ENCODE measurements around the gene ZC3H8. TPM values are rescaled to one million over a fixed set of nuclear protein-coding genes. Genes with fewer than 3 reads are reported as not detected.
A peak's percentile ranks its signal among the peaks of the same experiment; 100 is the strongest.

ZC3H8 gene
- total and polyA plus RNA-seq, 4 experiments from 2014 or later: 8.4 to 18.9 (median 17.6) TPM

GRCh38 chr2:112189001-112189556, 65.8 kb downstream of the ZC3H8 start:
- peak overlapping the region; percentile 80 for H3K27ac ChIP-seq (ENCODE audit: low read depth, low read length)
- H3K4me1 ChIP-seq (ENCODE audit: insufficient read depth, low read length): peaks cover 87% of the 10 kb centered on the region
- no peaks in the 10 kb centered on the region for H3K9me3 ChIP-seq (ENCODE audit: control insufficient read depth in 1 of 2, low read length in 2 of 2)
- ChIA-PET POLR2A (ENCODE audit: partially characterized antibody) (interaction anchor here (0.5 to 3.3 kb wide), 11 partner anchors 13 to 134 kb away, joined by 3 to 21 read pairs (median 4); partner anchors contain the start of genes TMEM87B and ZC3H8), CTCF (ENCODE audit: partially characterized antibody) (interaction anchor here (0.5 to 2.4 kb wide), 5 partner anchors 28 to 345 kb away, joined by 3 to 7 read pairs (median 4); partner anchors contain the start of gene ZC3H8)
- Mint-ChIP-seq H3K27me3 (peaks cover 0 to 1% of the 10 kb centered on the region in 2 donors), H3K4me1 (peaks cover 54 to 88% (median 75%) of the 10 kb centered on the region in 4 donors), H3K36me3 (peaks cover 22 to 31% of the 10 kb centered on the region in 2 donors), H3K9me3 (no peaks in the 10 kb centered on the region), H3K27ac (peak overlapping the region; percentile 93 to 100 (median 99)), H3K4me3 (peak overlapping the region; percentile 54 to 86 (median 73))
- H3K36me3 ChIP-seq (ENCODE audit: insufficient read depth, low read length): peaks cover 4% of the 10 kb centered on the region
- intact Hi-C loops (cut with micrococcal nuclease): loop anchor here (2.0 to 10.0 kb wide), 5 partner anchors 43 to 1064 kb away; partner anchors contain the start of genes BCL2L11, RGPD8 and TMEM87B
- peak overlapping the region in 1 of 2 donors; percentile 30 for H3K4me3 ChIP-seq (ENCODE audit: low read length in 2 of 2)
- peak in 1 of 5 donors; percentile 57 for DNase-seq
- H3K27me3 ChIP-seq (ENCODE audit: insufficient read depth, low read length): no peaks in the 10 kb centered on the region

GRCh38 chr2:112187805-112188596, 66.8 kb downstream of the ZC3H8 start:
- Histone ChIP-seq H3K4me3 (ENCODE audit: low read length in 2 of 2) (peak overlapping the region in 1 of 2 donors; percentile 30), H3K27ac (ENCODE audit: low read depth, low read length) (peak overlapping the region; percentile 80), H3K9me3 (ENCODE audit: control insufficient read depth in 1 of 2, low read length in 2 of 2) (no peaks in the 10 kb centered on the region), H3K36me3 (ENCODE audit: insufficient read depth, low read length) (peaks cover 4% of the 10 kb centered on the region), H3K4me1 (ENCODE audit: insufficient read depth, low read length) (peaks cover 91% of the 10 kb centered on the region), H3K27me3 (ENCODE audit: insufficient read depth, low read length) (no peaks in the 10 kb centered on the region)
- Mint-ChIP-seq H3K36me3 (peaks cover 19 to 38% of the 10 kb centered on the region in 2 donors), H3K27me3 (peaks cover 0 to 1% of the 10 kb centered on the region in 2 donors), H3K4me1 (peaks cover 65 to 92% (median 78%) of the 10 kb centered on the region in 4 donors), H3K27ac (peak overlapping the region; percentile 93 to 100 (median 99)), H3K4me3 (peak overlapping the region; percentile 51 to 86 (median 74)), H3K9me3 (no peaks in the 10 kb centered on the region)
- ChIA-PET CTCF (ENCODE audit: partially characterized antibody) (interaction anchor here (0.5 to 2.4 kb wide), 7 partner anchors 12 to 346 kb away, joined by 3 to 7 read pairs (median 3); partner anchors contain the start of gene ZC3H8), POLR2A (ENCODE audit: partially characterized antibody) (interaction anchor here (0.6 to 3.3 kb wide), 10 partner anchors 12 to 133 kb away, joined by 3 to 21 read pairs (median 5); partner anchors contain the start of genes TMEM87B and ZC3H8)
- peak; percentile 84 to 94 (median 87) for DNase-seq
- intact Hi-C loops (cut with micrococcal nuclease): loop anchor here (1.0 to 10.0 kb wide), 8 partner anchors 33 to 1063 kb away; partner anchors contain the start of genes BCL2L11, RGPD8, TMEM87B and ZC3H6

GRCh38 chr2:112187046-112187715, 67.7 kb downstream of the ZC3H8 start:
- H3K4me1 ChIP-seq (ENCODE audit: insufficient read depth, low read length): peaks cover 94% of the 10 kb centered on the region
- Mint-ChIP-seq H3K9me3 (no peaks in the 10 kb centered on the region), H3K4me1 (peaks cover 68 to 92% (median 80%) of the 10 kb centered on the region in 4 donors), H3K36me3 (peaks cover 12 to 40% of the 10 kb centered on the region in 2 donors), H3K27me3 (peaks cover 0 to 1% of the 10 kb centered on the region in 2 donors), H3K27ac (peak overlapping the region; percentile 93 to 100 (median 99)), H3K4me3 (peak overlapping the region; percentile 51 to 86 (median 74))
- H3K9me3 ChIP-seq (ENCODE audit: control insufficient read depth in 1 of 2, low read length in 2 of 2): no peaks in the 10 kb centered on the region
- H3K36me3 ChIP-seq (ENCODE audit: insufficient read depth, low read length): peaks cover 4% of the 10 kb centered on the region
- H3K4me3 ChIP-seq (ENCODE audit: low read length in 2 of 2): peak overlapping the region in 1 of 2 donors; percentile 30
- no peak for DNase-seq
- peak overlapping the region; percentile 80 for H3K27ac ChIP-seq (ENCODE audit: low read depth, low read length)
- no peaks in the 10 kb centered on the region for H3K27me3 ChIP-seq (ENCODE audit: insufficient read depth, low read length)
- CTCF ChIA-PET (ENCODE audit: partially characterized antibody): interaction anchor here (0.8 to 2.4 kb wide), 3 partner anchors 65 to 88 kb away, joined by 3 to 7 read pairs (median 7); no protein-coding TSS in a partner anchor
- intact Hi-C loops (cut with micrococcal nuclease): loop anchor here (5.0 to 10.0 kb wide), 4 partner anchors 45 to 1062 kb away; partner anchors contain the start of genes BCL2L11 and RGPD8
- POLR2A ChIA-PET (ENCODE audit: partially characterized antibody): interaction anchor here (1.8 to 3.3 kb wide), 4 partner anchors 32 to 67 kb away, joined by 3 to 21 read pairs (median 8); partner anchors contain the start of gene ZC3H8

- H3K4me1 Mint-ChIP-seq: peaks cover 60 to 90% (median 76%) of the 10 kb centered on the region in 4 donors
- Histone ChIP-seq H3K27me3 (ENCODE audit: insufficient read depth, low read length) (no peaks in the 10 kb centered on the region), H3K27ac (ENCODE audit: low read depth, low read length) (peak overlapping the region; percentile 26), H3K36me3 (ENCODE audit: insufficient read depth, low read length) (peaks cover 4% of the 10 kb centered on the region), H3K4me3 (ENCODE audit: low read length in 2 of 2) (no peak overlapping the region), H3K4me1 (ENCODE audit: insufficient read depth, low read length) (peaks cover 88% of the 10 kb centered on the region), H3K9me3 (ENCODE audit: control insufficient read depth in 1 of 2, low read length in 2 of 2) (no peaks in the 10 kb centered on the region)
- H3K4me3 Mint-ChIP-seq: peak overlapping the region in 1 of 8 donors; percentile 45
- peaks cover 0 to 1% of the 10 kb centered on the region in 2 donors for H3K27me3 Mint-ChIP-seq
- ChIA-PET POLR2A (ENCODE audit: partially characterized antibody) (interaction anchor here (2.0 to 6.6 kb wide), 2 partner anchors 9 to 30 kb away, joined by 7 to 73 read pairs; no protein-coding TSS in a partner anchor), CTCF (ENCODE audit: partially characterized antibody) (interaction anchor here (1.3 kb wide), 1 partner anchor 8 kb away, joined by 3 read pairs; no protein-coding TSS in a partner anchor)
- no peak for DNase-seq
- no peaks in the 10 kb centered on the region for H3K9me3 Mint-ChIP-seq
- H3K27ac Mint-ChIP-seq: peak overlapping the region; percentile 75 to 93 (median 85)
- intact Hi-C loops (cut with micrococcal nuclease): loop anchor here (5.0 to 10.0 kb wide), 4 partner anchors 47 to 1060 kb away; partner anchors contain the start of genes BCL2L11 and RGPD8
- H3K36me3 Mint-ChIP-seq: peaks cover 4 to 34% of the 10 kb centered on the region in 2 donors
Measured at GRCh38 chr2:112185131-112185530, 69.7 kb downstream of the ZC3H8 start.

- H3K27me3 ChIP-seq (ENCODE audit: insufficient read depth, low read length): no peaks in the 10 kb centered on the region
- peak overlapping the region in 1 of 2 donors; percentile 28 for H3K4me3 ChIP-seq (ENCODE audit: low read length in 2 of 2)
- intact Hi-C loops (cut with micrococcal nuclease): loop anchor here (10.0 kb wide), 1 partner anchor 1059 kb away; the partner anchor contains the start of gene BCL2L11
- peaks cover 4% of the 10 kb centered on the region for H3K36me3 ChIP-seq (ENCODE audit: insufficient read depth, low read length)
- Mint-ChIP-seq H3K27me3 (peaks cover 0 to 1% of the 10 kb centered on the region in 2 donors), H3K4me1 (peaks cover 61 to 92% (median 76%) of the 10 kb centered on the region in 4 donors), H3K4me3 (peak overlapping the region in 6 of 8 donors; percentile 87 to 94 (median 90)), H3K9me3 (no peaks in the 10 kb centered on the region), H3K27ac (peak overlapping the region; percentile 93 to 98 (median 96)), H3K36me3 (peaks cover 4 to 34% of the 10 kb centered on the region in 2 donors)
- H3K27ac ChIP-seq (ENCODE audit: low read depth, low read length): peak overlapping the region; percentile 72
- no peak for DNase-seq
- peaks cover 77% of the 10 kb centered on the region for H3K4me1 ChIP-seq (ENCODE audit: insufficient read depth, low read length)
- CTCF ChIA-PET (ENCODE audit: partially characterized antibody): interaction anchor here (3.1 kb wide), 1 partner anchor 72 kb away, joined by 17 read pairs; the partner anchor contains the start of gene ZC3H8
- H3K9me3 ChIP-seq (ENCODE audit: control insufficient read depth in 1 of 2, low read length in 2 of 2): no peaks in the 10 kb centered on the region
- POLR2A ChIA-PET (ENCODE audit: partially characterized antibody): interaction anchor here (1.7 to 6.6 kb wide), 5 partner anchors 10 to 990 kb away, joined by 4 to 73 read pairs (median 41); partner anchors contain the start of genes PSD4 and ZC3H8
Measured at GRCh38 chr2:112184121-112184520, 70.7 kb downstream of the ZC3H8 start.
